RWPE1 (cell line): ENCODE results near the gene FIS1.
"Not testable (repeated sequence)": the region's sequence is repeated elsewhere in the genome, so short reads cannot be mapped to it uniquely, and the experiment has no call there.

Experiments used
- CTCF ChIA-PET: fragments of 350-600 bp; sonication (Branson Sonifier 250); formaldehyde crosslinking; extraction: SDS; loops from one replicate; lab custom pipeline; 2021; lab: Yijun Ruan, JAX
- POLR2A ChIA-PET: fragments of 400-600 bp; formaldehyde crosslinking; extraction: SDS; loops from one replicate; lab custom pipeline; 2020; ENCODE audit warnings: antibody characterized with exemption; ENCODE audit not compliant: low non-redundant PET; lab: Yijun Ruan, JAX
- DNase-seq: peaks from one replicate; pipeline ENCODE4 v3.0.0; 2012; ENCODE audit warnings: low spot score
- H3K27ac ChIP-seq: fragments of 450-650 bp; 2 replicates; pipeline ENCODE4 v1.5.1; 2017
- TF ChIP-seq, protein P1 (sequence below): fragments of 450-650 bp; conservative IDR thresholded peaks from 2 replicates; pipeline ENCODE4 v1.5.1; 2017; ENCODE audit warnings: low read depth, mild to moderate bottlenecking

FIS1 gene

DNA sequence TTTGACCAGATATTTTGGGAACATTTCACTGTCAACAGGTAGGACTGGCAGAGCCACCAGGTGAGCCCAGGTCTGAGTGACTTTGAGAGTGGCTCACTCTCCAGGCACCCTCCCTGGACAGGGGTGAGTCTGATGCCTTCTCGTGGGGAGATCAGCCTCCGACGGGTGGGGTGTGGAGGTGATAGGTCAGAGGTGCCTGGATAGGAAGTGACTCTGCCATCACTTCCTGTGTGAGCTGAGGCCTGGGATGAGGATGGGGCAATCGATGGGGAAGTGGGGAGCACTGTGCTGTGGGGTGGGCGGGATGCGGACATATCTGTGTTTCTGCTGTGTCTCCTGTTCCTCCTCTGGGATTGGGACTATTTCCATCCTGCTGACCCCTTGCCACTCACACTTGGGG is 42.2 kb upstream of the FIS1 start:
- POLR2A ChIA-PET, result no interaction called here
- H3K27ac ChIP-seq, result no peak overlapping the region
- DNase-seq, result no peak
- CTCF ChIA-PET, result no interaction called here
- TF ChIP-seq, protein P1, sequence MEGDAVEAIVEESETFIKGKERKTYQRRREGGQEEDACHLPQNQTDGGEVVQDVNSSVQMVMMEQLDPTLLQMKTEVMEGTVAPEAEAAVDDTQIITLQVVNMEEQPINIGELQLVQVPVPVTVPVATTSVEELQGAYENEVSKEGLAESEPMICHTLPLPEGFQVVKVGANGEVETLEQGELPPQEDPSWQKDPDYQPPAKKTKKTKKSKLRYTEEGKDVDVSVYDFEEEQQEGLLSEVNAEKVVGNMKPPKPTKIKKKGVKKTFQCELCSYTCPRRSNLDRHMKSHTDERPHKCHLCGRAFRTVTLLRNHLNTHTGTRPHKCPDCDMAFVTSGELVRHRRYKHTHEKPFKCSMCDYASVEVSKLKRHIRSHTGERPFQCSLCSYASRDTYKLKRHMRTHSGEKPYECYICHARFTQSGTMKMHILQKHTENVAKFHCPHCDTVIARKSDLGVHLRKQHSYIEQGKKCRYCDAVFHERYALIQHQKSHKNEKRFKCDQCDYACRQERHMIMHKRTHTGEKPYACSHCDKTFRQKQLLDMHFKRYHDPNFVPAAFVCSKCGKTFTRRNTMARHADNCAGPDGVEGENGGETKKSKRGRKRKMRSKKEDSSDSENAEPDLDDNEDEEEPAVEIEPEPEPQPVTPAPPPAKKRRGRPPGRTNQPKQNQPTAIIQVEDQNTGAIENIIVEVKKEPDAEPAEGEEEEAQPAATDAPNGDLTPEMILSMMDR, result no peak

DNA sequence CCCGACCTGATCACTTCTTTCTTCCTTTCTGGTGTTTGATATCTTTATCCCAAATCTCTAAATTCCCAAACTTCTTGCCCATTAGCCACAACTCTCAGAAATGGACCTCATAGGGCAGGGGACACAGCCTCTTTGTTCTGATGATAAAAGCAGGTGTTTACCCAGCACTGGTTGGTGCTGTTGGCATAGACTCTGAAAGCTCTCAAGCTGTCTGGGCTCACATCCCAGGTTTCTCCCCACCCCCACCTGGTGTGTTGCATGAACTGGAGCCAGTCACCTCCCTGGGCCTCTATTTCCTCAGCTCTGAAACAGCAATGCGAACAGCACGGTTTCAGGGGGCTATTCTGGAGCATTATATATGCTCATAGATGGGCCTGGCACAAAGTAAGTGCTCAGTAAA is 41.0 kb upstream of the FIS1 start:
- H3K27ac ChIP-seq, CTCF ChIA-PET, DNase-seq: not testable (repeated sequence)

DNA sequence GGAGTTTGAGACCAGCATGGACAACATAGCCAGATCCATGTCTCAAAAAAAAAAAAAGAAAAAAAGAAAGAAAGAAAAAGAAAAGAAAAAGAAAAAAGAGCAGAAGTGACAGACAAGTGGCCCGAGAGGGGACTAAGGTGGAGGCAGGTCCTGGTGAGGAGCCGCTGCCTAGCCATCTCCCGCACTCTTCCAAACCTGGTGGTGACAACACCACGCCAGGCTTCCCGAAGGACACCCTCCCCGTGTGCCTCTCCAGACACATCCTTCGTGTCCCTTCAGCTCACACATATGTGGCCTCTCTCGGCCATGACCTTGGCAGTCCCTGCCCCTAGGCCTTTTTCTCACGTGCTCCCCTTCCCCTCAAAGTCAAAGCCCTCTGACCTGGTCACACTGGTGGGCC is 40.3 kb upstream of the FIS1 start:
- TF ChIP-seq, protein P1, result no peak
- no peak overlapping the region for H3K27ac ChIP-seq
- ChIA-PET CTCF (no interaction called here), POLR2A (interaction anchor here (0.7 kb wide), 1 partner anchor 31 kb away, joined by 4 read pairs; no protein-coding TSS in a partner anchor)
- DNase-seq, result no peak

More for the DNA sequence above, 41.0 kb upstream of the FIS1 start:
- POLR2A ChIA-PET, result not testable (repeated sequence)

DNA sequence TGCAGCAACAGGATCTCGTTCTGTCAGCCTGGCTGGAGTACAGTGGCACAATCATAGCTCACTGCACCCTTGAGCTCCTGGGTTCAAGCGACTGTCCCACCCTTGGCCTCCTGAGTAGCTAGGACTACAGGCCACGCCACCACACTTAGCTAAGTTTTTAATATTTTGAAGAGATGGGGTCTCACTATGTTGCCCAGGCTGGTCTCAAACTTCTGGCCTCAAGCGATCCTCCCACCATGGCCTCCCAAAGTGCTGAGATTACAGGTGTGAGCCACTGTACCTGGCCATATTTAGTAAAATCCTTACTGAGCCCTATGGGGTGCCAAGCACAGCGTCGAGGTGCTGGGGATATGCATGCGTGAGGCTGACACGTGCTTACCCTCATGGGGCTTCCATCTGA is 36.0 kb upstream of the FIS1 start:
- POLR2A ChIA-PET, H3K27ac ChIP-seq, DNase-seq: not testable (repeated sequence)
- CTCF ChIA-PET, result interaction anchor here (0.6 kb wide), 1 partner anchor 137 kb away, joined by 5 read pairs; no protein-coding TSS in a partner anchor

DNA sequence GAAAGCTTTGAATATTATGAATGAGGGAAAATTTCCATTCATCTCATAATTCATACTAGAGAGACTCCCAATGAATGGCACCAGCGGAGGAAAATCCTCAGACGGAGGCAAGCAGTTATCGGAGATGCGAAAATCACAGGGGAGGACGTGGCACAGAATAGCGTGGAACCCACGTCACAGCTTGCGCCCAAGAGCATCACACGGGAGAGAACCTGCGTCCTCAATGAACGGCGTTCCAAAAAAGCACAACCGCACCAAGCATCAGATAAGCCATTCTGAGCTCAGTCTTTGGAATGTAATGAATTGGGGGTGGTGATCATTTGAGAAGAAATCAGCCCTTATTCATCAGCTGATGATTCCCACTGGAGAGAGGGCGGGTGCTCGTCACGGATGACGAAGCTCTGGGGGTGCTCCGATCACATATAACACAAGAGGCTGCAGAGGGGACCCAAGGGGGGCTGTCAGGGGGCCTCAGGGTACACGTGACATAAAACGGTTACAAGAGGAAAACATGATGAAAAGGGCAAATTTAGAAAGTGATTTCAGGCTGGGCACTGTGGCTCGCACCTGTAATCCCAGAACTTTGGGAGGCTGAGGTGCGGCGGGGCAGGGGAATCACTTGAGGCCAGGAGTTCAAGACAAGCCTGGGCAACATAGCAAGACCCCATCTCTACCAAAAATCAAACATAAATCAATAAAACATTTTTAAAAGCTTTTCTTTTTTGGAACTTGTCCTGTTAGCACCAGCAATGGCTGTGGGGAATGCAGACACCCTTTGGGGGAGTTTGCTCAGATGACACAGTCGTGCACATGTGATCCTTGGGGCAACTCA is 33.8 kb upstream of the FIS1 start:
- no peak overlapping the region for H3K27ac ChIP-seq
- no peak for DNase-seq
- POLR2A ChIA-PET, result no interaction called here
- CTCF ChIA-PET, result interaction anchor here (0.6 to 0.7 kb wide), 2 partner anchors 14 to 37 kb away, joined by 3 to 5 read pairs; no protein-coding TSS in a partner anchor
- TF ChIP-seq, protein P1, result no peak

DNA sequence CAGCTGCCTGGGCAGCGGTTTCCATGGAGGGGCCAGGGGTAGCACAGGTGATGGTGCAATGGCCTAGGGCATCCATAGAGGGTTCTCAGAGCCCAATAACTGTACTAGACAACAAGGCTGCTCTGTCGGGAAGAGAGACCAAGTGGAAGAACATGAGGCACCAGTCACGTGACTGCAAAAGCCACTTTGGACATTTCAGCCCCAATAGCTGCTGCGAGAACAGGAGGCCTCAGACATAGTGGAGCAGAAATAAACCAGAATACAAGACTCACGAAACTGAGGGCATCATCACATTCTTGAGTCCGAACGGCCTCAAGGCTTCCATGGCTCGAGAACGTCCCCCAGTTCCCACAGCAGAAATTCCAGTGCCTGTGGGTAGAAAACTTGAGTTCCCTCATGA is 32.3 kb upstream of the FIS1 start:
- ChIA-PET CTCF (interaction anchor here (0.6 kb wide), 1 partner anchor 163 kb away, joined by 3 read pairs; no protein-coding TSS in a partner anchor), POLR2A (no interaction called here)
- TF ChIP-seq, protein P1, result no peak
- no peak overlapping the region for H3K27ac ChIP-seq
- DNase-seq, result no peak

DNA sequence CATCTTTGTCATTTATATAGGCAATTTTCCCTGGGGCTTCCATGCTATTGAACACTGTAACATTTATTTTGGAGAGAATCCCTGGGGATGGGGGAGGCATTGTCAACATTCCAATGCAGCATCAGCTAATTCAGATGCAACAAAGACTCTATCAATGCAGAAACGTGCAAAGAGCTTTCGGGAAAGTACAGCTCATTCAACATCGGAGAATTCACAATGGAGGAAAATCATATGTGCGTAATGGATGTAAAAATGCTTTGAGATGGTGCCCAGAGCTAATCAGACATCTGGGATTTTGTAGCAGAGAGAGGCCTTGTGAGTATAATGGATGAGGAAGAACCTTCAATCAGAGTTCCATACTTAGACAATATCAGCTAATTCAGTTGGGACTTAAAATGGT is 28.3 kb upstream of the FIS1 start:
- TF ChIP-seq, protein P1, result no peak
- DNase-seq, result no peak
- CTCF ChIA-PET, result interaction anchor here (0.6 kb wide), 1 partner anchor 18 kb away, joined by 4 read pairs; no protein-coding TSS in a partner anchor
- POLR2A ChIA-PET, result no interaction called here
- no peak overlapping the region for H3K27ac ChIP-seq
